HG02798 (cell line): ENCODE measurements around the gene ACSS1.
"Not testable (repeated sequence)": the region's sequence is repeated elsewhere in the genome, so short reads cannot be mapped to it uniquely, and the experiment has no call there.

Experiments
- ATAC-seq: cut with Tn5 transposase; IDR thresholded peaks from one replicate; pipeline ENCODE4 v1.9.1; 2021; ENCODE audit warnings: mild to moderate bottlenecking; ENCODE audit not compliant: unreplicated experiment, poor library complexity

Gene ACSS1

GRCh38 chr20:25016471-25016870 lies 41.5 kb downstream of the ACSS1 start:
- ATAC-seq = no peak

- ATAC-seq = no peak
Measured at GRCh38 chr20:25015986-25016385, 42.0 kb downstream of the ACSS1 start.

GRCh38 chr20:25014816-25015215 lies 43.1 kb downstream of the ACSS1 start:
- no peak for ATAC-seq

- ATAC-seq = no peak
Measured at GRCh38 chr20:25013478-25014380, 44.2 kb downstream of the ACSS1 start.

GRCh38 chr20:25012616-25013189 lies 45.2 kb downstream of the ACSS1 start:
- ATAC-seq = no peak

- ATAC-seq = no peak
Measured at GRCh38 chr20:25011831-25012241, 46.1 kb downstream of the ACSS1 start.

- ATAC-seq = no peak
Measured at GRCh38 chr20:25011261-25011660, 46.7 kb downstream of the ACSS1 start.

GRCh38 chr20:25009218-25010145 lies 48.5 kb downstream of the ACSS1 start:
- no peak for ATAC-seq

GRCh38 chr20:25008388-25009217 lies 49.3 kb downstream of the ACSS1 start:
- no peak for ATAC-seq

GRCh38 chr20:25007491-25008305 lies 50.2 kb downstream of the ACSS1 start:
- no peak for ATAC-seq

GRCh38 chr20:25006431-25007167 lies 51.3 kb downstream of the ACSS1 start:
- no peak for ATAC-seq

- no peak for ATAC-seq
Measured at GRCh38 chr20:25005661-25006060, 52.3 kb downstream of the ACSS1 start.

- no peak for ATAC-seq
Measured at GRCh38 chr20:25005220-25005619, 52.7 kb downstream of the ACSS1 start.

- ATAC-seq = no peak
Measured at GRCh38 chr20:25003002-25003401, 54.9 kb downstream of the ACSS1 start.

- not testable (repeated sequence) for ATAC-seq
Measured at GRCh38 chr20:25001323-25001722, 56.6 kb downstream of the ACSS1 start.

GRCh38 chr20:25000268-25000801 lies 57.6 kb downstream of the ACSS1 start:
- ATAC-seq = no peak

- no peak for ATAC-seq
Measured at GRCh38 chr20:24999568-24999967, 58.4 kb downstream of the ACSS1 start.
